HG03060 (cell line): ENCODE measurements around the gene GPR171.
A peak's percentile ranks its signal among the peaks of the same experiment; 100 is the strongest.

Source experiments
- ATAC-seq: cut with Tn5 transposase; IDR thresholded peaks from one replicate; pipeline ENCODE4 v1.9.1; 2021; ENCODE audit warnings: low read depth, moderate number of reproducible peaks; ENCODE audit not compliant: unreplicated experiment

Gene GPR171

GRCh38 chr3:151182349-151183079 lies 20.5 kb downstream of the GPR171 start:
- no peak for ATAC-seq

DNA sequence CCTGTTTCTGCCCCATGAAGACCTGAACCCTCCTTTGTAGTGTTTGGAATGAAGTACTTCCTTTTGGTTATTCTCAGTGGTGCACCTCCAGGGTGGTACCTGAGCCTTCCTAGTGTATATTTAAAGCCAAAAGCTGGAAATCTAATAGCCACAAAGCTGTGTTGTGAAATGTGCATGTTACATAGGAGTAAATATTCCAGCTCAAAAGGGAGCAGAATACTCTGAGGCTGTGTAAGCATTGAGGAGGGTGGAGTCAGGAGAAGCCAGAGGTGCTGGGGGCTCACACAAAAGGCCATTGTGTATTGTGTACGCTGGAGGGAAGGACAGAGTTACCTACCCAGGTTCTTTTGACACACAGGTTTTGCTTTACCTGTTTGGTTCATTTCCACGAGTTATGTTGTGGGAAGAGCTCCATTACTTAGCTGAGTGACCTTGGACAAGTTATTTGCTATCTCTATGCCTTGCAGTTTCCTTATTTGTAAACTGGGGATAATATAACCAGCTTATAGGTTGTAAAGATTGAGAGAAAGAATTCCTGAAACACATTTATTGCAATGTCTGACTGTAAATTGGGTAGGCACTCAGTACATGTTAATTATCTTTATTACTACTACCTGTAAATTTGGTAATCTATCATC lies 24.7 kb downstream of the GPR171 start:
- ATAC-seq: no peak

- ATAC-seq: no peak
Measured at GRCh38 chr3:151175952-151176351, 27.1 kb downstream of the GPR171 start.

DNA sequence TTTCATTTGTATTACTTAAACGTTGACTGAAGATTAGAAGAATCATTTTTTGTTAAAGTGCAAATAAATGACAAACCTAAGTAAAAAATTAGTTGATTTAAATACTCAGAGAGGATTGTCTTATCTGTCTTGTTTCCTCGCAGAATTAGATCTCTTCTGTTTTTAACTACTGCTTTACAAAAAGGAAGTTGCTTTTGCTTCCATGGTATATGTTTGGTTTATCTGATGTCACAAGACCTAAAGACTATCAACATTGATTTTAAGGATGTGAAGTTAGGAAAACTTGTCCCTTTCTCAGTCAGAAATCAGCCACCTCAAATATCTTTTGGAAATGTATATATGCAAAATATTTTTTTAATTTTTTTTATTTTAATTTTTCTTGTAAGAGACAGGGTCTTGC lies 28.7 kb downstream of the GPR171 start:
- ATAC-seq: no peak

DNA sequence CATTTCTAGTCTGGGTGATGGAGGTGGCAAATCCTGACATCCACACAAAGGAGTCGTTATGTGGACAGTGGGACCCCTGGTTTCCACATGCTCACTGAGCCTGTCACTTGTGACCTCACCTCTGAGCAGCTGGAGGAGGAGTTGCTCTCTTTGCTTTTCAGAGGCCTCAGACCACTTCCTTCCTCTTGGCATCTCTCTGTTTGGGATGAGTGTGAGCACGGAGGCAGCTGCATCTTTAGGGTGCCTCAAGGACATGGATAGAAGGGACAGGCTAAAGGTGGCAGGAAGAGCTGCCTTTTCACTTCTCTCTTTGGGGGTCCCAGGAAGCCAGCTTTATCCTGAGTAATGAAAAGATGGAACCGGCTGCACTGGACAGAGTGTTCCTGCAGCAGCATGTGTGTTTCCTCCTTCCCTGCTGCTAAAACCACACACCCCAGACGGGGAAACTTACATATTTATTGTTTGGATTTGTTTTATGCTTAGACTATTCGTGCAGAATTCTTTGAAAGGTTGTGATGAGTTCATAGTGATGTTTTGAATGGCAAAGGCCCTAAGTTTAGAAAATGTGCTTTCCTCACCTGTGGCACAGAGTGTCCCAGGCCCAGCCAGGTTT lies 31.8 kb downstream of the GPR171 start:
- ATAC-seq: peak; percentile 33

DNA sequence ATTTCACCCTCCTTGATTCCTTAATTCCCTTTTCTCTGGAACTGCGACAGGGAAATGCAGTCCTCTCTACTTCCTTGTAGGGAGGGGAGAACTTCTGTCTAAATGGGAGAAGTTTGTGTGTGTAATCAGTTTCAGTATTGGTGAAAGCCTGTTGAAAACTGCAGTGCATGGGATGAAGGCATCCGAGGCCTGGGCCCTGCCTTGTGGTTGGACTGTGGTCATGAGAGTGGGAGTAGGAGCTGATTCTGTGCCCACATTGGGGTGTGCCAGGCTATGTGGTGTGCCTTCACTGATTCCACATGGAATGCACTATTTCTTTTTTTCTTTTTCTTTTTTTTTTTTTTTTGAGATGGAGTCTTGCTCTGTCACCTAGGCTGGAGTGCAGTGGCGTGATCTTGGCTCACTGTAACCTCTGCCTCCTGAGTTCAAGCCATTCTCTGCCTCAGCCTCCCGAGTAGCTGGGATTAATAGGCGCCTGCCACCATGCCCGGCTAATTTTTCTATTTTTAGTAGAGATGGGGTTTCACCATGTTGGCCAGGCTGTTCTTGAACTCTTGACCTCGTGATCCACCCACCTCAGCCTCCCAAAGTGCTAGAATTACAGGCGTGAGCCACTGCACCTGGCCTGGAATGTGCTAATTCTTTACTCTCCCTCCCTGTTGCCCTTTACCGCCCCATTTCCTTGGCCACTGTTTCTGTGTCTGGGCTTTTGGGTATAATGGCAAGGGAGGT lies 32.9 kb downstream of the GPR171 start:
- peak; percentile 31 for ATAC-seq

DNA sequence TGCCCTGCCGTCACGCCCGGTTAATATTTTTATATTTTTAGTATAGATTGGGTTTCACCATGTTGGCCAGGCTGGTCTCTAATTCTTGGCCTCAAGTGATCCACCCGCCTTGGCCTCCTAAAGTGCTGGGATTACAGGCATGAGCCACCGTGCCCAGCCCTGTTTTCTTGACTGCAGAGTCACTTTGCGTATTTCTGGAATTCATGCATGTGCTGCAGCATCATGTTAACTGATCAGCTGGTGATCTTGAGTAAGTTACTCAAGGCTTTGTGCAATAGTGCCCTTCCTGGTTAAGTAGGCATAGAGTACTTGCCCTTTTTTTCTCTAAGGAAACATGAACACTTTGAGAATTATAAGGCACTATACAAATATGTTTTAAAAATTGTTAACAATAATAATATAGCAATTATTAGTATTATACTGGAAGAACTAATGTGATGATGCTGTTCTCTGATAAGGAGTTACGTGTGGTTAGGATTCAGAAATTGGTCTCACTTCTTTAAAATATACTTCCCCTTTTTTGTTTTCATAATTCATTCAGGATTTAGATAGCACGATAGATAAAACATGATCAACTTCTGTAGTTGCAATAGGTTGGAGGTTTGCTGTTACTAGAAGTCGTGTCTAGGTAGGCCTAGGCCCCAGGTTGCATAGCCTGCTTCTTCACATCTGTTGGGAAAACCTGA lies 33.6 kb downstream of the GPR171 start:
- ATAC-seq: peak; percentile 42

- ATAC-seq: no peak
Measured at GRCh38 chr3:151168269-151169094, 34.5 kb downstream of the GPR171 start.

DNA sequence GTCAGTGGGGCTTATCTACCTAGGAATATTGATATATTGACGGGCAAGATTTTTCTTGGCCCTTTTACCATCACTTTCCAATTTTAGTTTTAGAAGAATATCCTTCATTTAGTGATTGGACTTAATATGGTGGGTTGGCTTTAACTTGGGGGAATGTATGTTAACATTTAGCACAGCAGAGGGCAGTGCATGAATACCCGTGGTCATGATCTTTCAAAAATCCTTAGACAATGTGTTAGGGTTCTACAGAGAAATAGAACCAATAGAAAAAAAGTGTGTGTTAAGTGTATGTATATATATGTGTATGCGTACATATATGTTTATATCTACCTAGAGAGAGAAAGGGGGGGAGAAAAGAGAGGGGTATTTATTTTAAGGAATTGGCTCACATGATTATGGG lies 36.9 kb downstream of the GPR171 start:
- no peak for ATAC-seq

DNA sequence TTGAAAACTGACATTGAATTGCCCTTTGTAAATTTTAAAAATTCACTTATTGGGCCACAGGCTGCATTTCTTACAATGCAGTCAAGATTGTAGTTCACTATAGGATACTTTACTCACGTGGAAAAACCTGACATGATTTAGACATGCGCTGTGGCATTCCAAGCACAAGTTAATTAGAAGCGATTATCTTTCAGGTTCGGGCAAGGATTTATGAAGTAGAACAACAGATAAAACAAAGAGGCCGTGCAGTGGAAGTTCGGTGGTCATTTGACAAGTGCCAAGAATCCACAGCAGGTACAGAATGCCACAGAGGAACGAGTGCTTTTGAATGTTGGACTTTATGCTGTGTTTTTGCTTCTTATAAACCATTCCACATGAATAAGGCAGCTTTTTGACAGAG lies 37.8 kb downstream of the GPR171 start:
- no peak for ATAC-seq

DNA sequence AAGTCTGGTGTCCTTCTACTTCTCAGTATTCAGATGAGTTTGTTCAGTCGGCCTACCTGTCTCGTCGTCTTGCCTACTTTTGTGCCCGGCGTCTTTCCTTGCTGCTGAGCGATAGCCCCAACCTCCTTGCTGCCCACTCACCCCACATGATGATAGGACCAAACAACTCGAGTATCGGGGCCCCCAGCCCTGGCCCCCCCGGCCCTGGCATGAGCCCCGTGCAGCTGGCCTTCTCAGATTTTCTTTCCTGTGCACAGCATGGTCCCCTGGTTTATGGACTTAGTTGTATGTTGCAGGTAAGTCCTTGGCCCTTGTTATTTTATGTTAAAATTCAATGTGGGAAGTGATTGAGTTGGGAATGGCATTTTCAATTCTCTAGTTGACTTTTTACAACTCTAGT lies 43.2 kb downstream of the GPR171 start:
- ATAC-seq: no peak

GRCh38 chr3:151156618-151157216 lies 46.3 kb downstream of the GPR171 start:
- ATAC-seq: no peak

DNA sequence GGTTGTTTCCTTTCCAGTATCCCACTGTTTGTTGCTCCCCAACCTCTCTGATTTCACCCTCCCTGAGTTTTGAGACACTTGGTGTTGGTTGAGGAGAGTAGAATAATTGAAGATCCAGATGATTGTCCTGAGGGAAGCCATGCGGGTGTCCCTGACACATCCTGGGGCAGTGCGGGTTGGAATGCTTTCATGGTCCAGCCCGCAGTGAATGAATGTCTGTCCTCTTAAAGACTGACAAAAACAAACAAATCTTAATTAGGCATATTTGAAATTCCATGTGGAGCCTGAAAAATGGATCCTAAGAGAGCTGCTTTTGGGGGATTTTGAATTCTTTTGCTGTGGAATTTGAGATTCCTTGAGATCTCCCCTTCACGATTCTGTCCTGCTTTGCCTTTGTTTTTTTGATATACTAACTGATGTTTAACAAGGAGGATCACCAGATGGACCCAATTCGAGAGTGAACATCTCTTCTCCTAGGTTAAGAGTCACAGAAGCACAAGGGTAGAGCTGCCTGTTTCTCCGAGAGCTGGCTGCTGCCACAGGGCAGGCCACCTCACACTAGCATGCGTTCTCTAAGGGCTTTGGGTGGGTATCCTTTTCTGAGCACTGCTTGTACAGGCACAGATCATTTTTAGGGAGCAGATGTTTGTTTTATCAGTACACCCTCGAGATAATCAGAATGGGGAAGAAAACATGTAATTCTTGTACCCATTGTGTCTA lies 47.4 kb downstream of the GPR171 start:
- ATAC-seq: no peak

DNA sequence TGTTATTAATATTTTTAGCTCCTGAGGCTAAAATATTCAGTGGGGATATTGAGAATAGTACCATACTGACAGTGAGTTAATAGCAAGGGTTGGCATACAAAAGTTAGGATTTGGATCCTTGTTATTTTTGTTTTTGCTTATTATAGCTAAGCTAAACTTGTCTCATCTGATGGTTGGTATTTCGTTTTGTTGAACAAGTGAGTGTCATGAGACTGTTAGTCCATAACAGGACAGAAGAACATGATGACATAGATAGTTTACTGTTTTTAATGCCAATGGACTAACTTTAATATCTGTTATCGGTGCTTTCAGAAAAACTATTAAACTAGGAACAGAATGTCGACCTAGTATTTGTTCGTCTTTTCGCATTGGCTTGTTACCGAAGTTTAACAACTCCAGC lies 48.5 kb downstream of the GPR171 start:
- ATAC-seq: no peak

DNA sequence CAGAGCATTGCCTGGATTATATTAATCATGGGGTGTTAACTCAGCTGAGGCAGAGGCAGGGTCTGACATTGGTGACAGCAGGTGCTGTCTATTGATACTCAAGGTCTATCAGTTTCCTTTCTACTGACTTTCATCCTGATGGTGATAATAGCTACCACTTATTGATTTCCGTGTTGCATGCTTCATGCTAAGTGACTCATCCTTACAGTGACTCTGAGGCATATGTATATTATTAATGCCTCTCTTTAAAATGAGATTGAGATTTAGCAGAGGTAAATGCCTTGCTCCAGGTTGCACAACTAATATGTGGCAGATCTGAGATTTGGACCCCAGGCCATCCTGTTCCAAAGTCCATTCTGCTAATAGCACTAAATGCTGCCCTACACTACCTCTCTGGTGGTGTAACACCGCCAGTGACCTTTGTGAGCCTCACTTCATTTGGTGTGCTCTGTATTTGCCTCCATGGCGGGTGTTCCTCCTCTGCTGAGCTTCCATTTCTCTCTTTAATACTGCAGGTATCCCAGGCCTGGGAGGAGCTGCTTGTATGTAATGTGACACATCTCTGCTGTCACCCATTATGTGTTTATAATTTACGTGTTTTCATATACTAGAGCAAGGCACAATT lies 50.4 kb downstream of the GPR171 start:
- ATAC-seq: no peak
